ENCODE data around the gene CHADL.

DNA sequence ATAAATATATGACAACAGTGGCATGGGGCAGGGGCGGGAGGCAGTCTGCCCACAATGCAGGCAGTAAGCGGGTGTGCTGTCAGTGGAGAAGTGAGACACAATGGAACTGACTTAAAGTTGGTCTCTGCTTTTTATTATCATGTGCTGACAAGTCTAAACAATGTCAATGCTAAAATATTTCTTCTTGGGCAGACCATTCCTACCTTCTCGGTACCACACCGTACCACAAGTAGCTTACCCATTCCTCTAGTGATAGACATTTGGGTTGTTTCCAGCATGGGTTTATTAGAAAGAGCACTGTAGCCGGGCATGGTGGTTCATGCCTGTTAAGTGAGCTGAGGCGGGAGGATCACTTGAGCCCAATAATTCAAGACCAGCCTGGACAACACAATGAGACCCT is 2.6 kb upstream of the CHADL start:
- no peak for TF ChIP-seq ZNF544 (tag by site-specific recombination; IDR thresholded peaks at IDR 0.05)
- TF ChIP-seq, protein P1, sequence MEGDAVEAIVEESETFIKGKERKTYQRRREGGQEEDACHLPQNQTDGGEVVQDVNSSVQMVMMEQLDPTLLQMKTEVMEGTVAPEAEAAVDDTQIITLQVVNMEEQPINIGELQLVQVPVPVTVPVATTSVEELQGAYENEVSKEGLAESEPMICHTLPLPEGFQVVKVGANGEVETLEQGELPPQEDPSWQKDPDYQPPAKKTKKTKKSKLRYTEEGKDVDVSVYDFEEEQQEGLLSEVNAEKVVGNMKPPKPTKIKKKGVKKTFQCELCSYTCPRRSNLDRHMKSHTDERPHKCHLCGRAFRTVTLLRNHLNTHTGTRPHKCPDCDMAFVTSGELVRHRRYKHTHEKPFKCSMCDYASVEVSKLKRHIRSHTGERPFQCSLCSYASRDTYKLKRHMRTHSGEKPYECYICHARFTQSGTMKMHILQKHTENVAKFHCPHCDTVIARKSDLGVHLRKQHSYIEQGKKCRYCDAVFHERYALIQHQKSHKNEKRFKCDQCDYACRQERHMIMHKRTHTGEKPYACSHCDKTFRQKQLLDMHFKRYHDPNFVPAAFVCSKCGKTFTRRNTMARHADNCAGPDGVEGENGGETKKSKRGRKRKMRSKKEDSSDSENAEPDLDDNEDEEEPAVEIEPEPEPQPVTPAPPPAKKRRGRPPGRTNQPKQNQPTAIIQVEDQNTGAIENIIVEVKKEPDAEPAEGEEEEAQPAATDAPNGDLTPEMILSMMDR (tag by site-specific recombination; IDR thresholded peaks at IDR 0.05): no peak

Data from HEK293 (cell line).